Medulla oblongata (tissue), 1 donor: ENCODE data around the gene ZFHX3.

ENCODE experiments used
- DNase-seq: peaks from one replicate; pipeline ENCODE4 v3.0.0-alpha.2; 2015; ENCODE audit errors: extremely low spot score

Gene ZFHX3

DNA sequence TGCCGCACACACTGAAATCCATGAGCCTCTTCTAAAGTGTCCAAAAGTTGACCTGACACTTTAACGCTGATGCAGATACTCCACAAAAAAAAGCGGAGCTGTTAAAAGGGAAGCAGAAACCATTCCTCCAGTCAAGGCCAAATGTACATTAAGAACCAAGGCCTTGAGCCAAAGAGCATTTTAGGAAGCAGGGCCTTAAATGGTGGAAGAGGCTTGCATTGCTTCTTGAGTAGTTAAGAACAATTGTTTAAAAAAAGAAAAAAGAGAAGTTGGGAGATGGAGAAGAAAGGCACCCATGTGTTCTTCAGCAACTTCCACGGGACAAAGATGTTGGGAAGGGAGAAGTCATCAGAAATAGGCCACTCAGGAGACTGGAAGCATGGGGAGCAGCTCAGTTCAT, 6.3 kb downstream of the ZFHX3 start:
- DNase-seq = no peak

DNA sequence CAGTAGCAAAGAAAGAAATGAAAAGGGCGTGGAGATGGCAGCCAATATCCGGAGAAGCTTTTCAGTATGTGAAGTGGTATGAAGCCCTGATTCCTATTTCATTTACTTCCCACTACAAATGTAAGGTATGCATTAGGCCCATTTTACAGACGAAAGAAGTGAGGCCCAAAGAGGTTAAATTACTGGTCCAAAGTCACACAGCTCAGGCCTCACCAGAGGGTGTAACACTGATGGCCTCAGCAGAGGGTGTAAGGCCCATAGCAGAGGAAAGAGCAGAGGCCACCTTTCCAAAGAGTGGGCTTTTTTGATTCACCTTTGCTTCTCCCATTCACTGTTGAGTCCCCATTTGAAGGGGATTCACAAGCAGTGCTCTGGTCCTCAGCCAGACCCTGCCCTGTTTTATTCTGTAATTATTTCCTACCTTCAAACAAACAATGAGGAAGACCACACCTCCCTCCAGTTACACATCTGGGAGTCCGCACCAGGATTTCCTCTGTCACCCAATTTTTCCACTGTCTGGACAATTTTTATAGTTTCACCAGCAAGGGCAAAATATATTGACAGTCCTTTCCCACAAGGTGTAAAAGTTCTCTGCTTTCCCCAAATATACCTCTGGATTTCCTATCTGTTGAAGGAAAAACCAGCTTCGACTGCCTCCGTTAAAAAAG, 7.1 kb downstream of the ZFHX3 start:
- no peak for DNase-seq

DNA sequence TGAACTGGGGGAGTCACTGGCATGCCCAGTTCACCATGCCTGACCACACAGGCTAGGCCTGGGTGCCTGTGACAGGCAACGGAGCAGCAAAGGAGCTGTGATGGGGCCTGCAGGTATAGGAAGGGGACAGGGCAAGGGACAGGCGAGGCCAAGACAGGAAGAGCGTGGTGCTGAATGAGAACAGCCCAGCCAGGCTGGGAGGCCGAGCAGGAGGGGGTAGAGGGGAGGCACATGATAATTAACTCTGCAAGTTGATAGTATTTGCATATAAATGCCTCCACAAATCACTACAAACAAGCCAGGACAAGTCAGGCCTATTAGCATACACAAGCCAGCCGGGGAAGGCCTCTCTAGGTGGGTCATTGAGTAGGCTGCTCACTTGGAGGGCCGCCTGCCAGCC, 7.8 kb downstream of the ZFHX3 start:
- DNase-seq = no peak

DNA sequence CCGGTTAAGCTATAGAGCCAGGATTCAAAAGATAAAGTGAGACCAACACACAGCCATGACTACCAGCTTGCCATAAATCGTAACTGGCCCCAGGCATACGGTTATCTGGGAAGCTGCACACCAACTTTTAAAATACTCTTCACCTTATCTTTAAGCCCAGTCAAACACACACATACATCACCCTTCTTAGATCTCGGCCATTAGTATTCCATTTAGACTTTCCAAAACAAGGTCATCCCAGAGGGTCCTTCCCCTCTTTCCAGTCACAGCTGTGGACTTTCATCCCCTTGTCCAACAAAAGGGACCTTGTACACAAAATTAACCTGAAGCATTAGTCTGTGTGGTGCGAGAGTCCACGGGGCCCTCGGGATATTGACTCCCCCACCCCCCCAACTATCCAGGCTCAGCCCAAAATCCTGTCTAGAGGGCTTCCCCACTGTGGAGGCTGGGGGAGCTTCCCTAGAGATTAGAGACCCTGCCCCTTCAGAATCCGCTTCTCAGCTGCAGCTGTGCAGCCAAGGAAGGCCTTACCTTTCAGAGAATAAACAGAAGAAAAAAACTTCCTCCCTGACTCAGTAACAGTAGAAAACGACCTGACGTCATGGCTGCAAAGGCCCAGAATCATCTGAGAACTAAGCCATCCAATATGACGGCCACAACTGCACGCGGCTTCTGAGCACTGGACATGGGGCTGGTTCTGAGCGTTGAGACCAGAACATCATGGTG, 9.9 kb downstream of the ZFHX3 start:
- DNase-seq = no peak

DNA sequence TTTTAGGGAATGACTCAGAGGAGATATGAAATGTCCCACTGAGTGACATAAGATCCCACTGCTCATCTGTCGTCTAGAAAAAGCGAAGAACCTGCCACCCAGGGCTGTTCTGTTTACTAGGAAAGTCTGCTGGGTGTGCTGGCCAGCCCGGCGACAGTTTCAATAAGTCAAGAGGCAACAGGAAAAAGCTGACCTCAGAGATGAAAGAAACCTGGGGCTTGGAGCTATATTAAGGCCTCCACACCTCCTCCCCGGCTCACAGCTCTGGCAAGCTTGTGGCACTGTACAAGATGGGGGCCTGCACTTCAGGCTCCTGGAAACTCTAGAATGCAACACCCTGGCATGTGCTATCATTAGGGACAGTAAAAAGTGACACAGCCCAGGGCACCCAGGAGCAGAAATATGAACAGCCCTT, 10.6 kb downstream of the ZFHX3 start:
- no peak for DNase-seq

- no peak for DNase-seq
These were observed 11.7 kb downstream of the ZFHX3 start for GRCh38 chr16:73036074-73036826.

DNA sequence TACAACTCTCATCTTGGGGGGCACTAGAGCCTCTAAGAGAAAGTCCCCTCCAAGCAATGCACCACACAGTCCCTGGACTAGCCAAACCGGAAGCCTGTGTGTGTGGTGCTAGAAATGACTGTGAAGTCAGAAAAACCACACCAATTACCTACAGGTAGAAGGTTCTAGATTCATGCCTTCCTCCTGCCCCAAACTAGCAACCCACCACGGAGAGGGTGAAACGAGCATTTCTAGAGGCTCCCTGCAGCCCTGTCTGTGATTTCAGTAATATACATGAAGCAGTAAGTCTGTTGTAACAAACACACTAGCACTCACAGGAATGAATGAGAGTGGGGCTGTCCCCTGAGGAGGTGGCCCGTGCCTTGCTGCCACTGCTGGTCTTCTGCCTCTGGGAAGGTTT, 13.6 kb downstream of the ZFHX3 start:
- DNase-seq = no peak

GRCh38 chr16:73033271-73033998, 14.5 kb downstream of the ZFHX3 start:
- no peak for DNase-seq

- DNase-seq = peak; percentile 72
These were observed 15.2 kb downstream of the ZFHX3 start for GRCh38 chr16:73032541-73033270.

- no peak for DNase-seq
These were observed 15.9 kb downstream of the ZFHX3 start for GRCh38 chr16:73031984-73032383.

DNA sequence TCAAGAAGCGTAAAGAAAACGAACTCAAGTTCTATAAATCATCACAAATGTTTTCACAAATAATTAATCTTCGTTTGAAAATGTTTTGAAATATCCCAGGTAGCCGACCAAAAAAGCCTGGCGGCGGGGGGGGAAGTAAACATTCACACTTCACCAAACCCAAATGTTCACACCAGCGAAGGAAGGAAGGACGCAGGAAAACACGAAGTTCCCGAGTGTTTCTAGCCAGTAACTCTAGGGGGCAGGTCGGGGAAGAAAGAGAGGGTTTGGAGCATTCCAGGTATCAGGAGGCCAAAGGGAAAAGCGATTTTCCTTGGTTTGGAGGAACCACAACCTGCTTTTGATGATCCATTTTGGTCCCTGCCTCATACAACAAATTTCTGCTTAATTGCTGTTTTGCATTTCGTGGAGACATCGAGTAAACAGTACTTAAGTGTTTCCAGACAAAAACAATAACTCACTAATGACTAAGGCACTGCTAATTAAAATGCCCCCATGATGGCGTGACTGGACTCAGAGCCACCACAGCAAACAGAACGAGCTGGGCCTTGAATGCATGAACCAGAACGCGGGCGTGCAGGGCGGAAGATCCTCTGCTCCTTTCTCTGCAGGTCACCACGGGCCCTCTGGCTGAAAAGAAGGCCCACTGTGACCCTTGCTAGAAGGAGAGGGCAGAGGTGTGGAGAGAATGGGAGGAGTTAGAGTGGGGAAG, 16.6 kb downstream of the ZFHX3 start:
- no peak for DNase-seq

DNA sequence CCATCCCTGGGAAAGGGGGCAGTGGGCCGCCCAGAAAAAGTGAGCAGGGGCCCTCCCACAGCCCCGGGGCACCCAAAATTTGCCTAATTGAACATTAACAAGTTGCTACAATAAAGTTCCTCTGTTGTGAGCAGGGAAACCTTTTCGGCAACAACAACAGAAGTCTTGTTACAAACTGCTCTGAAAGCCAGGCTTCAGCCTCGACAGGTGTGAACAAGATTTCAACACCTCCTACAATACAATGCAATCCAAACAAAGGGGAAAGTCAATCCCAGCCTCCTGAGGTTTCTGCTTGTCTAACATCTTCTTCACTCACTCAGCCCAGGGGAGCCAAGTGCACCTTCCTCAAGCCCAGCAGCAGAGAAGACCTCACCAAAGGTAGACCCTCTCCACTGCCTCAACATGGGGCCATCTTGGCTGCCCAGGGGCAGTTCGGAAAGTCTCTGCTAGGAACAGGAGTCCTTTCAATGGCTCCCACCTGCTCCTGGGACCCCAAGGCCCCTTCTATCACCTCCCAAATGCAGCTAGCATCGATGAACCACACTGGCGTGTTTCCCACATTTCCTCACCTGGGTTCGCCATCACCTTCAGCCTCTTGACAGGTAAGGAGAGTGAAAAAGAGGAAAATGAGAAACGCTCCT, 19.1 kb downstream of the ZFHX3 start:
- DNase-seq = no peak

DNA sequence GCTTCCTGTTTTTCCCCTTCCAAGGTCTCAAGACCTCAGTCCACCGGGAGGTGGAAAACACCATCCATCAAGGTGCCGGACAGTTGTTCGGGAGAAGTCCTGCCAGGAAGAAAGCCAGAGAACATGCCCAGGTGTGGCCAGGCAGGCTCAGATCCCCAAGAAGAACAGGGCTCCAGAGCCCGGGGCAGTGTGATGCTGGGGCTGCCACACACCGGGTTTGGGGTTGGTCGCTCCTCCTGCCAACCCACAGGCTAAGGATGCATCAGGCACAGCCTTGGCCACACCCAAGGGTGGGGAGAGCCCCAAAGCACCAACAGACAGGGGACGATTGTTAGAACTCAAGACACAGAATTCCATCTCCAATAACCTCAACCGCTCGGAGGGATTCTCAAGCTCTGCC, 19.7 kb downstream of the ZFHX3 start:
- no peak for DNase-seq

GRCh38 chr16:73027685-73028111, 20.2 kb downstream of the ZFHX3 start:
- DNase-seq = no peak

DNA sequence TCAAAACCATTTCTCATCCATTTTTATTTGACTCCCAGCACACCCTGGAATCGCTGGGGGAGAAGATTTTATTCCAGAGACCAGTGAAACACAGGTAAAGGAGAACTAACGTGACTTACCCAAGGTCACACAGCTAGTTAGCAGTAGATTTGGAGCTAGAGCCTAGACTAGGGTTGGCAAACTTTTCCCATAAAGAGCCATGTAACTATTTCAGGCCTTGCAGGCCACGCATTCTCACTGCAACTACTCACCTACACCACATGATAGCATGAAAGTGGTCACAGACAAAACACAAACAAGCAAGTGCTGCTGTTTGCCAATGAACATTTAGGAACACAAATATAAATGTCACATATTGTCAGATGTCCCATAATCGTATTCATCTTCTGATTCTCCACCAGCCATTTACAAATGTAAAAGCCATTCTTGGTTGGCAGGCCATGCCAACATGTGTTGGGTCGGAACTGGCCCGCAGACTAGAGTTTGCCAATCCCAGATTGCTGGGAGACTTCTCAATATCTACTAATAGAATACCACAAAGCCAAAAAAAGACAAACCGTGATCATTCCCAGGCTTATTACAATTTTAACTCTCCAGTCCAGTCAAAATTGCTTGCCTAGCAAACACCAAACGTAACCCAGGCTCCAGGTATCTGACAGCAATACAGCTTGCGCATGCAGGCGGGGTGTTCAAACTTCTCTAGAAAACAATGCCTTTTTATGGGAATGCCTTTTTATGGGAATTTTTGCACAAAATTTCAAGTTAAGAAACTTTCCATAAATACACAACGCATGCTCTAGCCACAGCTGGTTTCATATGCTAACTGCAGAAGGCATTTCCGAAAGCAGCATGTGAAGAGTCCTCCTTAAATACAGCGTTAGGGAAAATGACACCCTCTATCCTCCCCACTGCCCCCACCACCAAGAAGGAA, 20.9 kb downstream of the ZFHX3 start:
- DNase-seq = no peak

DNA sequence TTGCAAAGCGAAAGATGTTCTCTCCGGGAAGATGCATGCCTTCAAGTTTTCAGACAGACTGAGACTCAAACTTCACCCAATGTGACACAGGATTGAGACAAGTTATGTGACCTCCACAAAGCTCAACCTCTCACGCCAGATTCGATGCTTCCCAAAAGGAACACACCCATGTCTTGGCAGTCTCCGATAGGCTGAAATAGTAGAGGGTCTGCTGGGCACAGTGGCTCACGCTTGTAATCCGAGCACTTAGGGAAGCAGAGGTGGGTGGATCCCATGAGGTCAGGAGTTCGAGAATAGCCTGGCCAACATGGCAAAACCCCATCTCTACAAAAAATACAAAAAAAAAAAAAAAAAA, 22.1 kb downstream of the ZFHX3 start:
- DNase-seq = no peak

DNA sequence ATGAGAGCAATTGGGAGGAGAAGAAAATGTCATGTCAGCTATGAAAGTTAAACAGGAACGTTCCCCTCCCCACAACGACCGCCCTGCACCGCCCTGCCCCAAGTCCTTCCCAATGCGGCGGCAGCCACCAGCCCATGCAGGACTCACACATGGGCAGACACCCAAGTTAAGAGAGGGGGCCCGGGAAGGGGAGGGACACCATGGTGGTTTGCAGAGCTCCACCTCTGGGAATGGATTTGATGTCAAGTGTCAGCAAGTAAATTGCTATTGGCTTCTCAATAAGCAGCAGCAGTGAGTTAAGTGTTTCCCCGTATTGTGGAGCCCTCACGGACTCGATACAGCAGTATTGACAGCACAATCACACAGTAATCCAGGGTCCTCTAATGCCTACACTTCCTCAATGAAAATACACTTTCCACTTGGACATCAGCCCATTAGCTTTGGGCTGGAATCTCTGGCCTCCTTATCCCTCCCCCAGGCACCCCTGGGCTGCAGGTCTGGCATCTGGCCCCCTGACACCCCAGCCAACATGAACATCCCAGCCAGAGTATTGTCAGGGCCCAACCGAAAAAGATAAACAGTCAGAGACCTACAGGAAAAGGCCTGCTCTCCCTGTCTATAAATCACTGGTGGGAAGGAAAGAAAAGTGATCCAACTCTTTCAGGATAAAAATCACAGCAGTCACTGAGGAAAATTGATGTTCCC, 22.6 kb downstream of the ZFHX3 start:
- no peak for DNase-seq

DNA sequence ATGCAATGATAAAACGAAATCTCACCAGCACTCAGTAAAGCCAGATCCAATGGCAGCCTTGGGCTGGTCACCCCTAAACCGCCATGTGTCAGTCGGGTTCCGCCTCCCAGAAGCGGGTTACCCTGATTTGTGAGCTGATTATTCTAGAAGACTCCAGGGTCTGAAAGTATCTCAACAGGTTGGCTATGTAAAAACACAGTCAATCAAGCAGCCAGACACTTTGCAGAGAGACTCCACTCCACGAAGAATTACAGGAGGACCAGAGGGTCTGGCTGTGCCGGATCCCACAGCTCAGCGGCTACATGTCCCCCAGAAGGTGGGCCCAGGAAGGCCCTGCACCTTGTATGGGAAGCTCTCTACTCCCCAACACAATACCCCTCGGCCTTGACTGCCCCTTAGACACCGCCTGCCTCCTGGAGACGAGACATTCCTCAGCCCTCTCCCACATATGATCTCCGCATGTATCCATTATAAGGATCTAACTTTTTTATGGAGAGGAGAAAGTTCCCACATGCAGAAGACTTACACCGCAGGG, 23.3 kb downstream of the ZFHX3 start:
- DNase-seq = no peak
